NCI-H1694 (cell line): ENCODE results near the gene SIRT7.

Experiments
- DNase-seq: peaks from one replicate; lab custom pipeline; 2025; lab: John Stamatoyannopoulos, UW

The SIRT7 gene

DNA sequence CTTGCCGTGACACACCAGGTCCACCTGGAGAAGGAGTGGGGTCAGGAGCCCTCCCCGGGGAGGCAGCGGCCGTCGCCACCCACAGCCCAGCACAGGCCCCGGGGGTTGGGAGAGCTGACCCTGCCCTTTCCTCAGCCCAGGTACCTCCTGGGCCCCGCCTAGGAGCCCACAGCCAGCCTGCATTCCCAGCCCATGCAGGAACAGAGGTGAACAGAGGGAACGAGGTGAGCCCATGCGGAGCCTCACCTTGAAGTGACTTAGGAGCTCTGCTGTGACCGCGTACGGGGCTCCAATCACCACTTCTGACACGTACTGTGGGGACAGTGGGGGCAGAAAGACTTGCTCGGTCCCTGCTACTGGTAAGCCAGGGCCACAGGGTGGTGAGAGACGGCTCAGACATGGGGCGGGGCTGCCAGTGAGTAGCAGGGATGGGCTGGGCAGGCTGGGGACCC, 12.5 kb downstream of the SIRT7 start:
- DNase-seq, result no peak

GRCh38 chr17:81904600-81905423, 13.2 kb downstream of the SIRT7 start:
- no peak for DNase-seq

- DNase-seq, result no peak
Measured at GRCh38 chr17:81903896-81904599, 13.9 kb downstream of the SIRT7 start.

GRCh38 chr17:81903415-81903831, 14.6 kb downstream of the SIRT7 start:
- DNase-seq, result no peak

DNA sequence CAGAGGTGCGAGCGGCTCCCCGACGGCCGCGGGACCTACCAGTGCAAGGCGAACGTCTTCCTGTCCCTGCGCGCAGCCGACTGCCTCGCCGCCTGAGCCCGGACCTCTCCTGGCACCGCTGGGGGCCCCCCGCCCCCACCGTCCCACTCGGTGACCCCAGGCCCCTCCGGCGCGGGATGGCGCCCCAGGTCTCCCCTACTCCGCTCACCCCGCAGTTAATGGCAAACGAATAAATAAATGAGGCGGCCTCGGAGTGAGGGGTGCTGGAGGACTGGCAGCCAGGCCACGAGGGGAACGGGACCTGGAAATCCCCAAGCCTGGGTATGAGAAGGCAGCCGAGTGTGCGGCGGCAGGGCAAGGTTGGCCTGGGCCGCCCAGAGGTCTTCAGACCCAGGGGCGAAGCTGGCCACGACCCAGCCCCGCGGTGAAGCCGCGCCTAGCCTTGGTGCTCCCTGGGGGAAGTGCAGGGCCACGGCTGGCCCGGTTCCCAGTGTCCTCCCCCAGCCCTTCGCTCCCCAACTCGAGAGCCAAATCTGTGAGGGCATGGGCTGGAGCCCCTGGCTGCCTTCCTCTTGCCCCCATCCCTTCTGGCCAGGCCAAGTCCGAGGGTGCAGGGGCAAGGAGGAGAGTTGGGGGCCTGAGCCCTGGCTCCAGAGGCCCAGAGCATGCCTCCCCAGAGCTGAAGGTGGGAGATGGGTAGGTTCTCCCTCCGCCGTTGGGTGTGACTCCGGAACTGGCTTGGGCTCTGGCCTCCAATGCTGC, 15.1 kb downstream of the SIRT7 start:
- no peak for DNase-seq

GRCh38 chr17:81902023-81902652, 15.8 kb downstream of the SIRT7 start, which contains the start of gene NPB:
TSS of gene NPB (plus strand) at chr17:81902238. CDS start at chr17:81902278, 40 bp downstream.
- no peak for DNase-seq

DNA sequence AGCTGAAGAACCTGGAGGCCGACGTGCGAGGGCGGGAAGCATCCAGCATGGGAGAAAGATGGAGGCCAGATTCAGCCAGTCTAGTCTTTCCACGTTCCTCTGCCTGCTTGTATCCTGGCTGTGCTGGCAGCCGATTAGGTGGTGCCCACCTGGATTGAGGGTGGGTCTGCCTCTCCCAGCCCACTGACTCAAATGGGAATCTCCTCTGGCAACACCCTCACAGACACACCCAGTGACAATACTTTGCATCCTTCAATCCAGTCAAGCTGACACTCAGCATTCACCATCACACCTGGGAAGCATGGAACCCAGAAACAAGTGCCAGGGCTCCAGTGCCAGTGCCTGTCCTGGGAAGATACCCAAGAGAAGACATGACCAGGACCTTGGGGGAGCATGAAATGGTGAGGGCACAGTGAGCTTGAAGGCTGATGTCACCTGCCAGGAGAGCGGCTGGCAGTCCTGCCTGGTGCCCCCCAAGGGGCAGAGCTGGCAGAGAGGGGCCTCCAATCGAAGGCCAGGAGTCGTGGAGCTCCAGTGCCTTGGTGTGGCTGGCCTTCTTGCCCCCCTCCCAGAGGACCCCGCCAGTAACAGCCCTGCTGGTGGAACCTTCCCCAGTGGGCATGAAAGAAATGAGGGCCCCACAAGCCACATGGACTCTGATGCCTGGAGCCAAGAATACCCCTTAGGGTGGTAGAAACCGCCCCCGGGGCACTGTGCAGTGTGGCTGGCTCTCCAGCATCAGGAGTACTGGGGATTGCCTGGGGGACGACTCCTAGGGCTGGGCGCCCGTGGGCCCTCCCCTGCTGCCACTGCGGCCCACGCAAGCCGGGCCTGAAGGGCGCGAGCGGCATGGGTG, 16.6 kb downstream of the SIRT7 start:
- DNase-seq, result no peak

- DNase-seq, result no peak
Measured at GRCh38 chr17:81900181-81900820, 17.7 kb downstream of the SIRT7 start.

- DNase-seq, result no peak
Measured at GRCh38 chr17:81899514-81900166, 18.3 kb downstream of the SIRT7 start.

- no peak for DNase-seq
Measured at GRCh38 chr17:81898885-81899284, 19.1 kb downstream of the SIRT7 start.

GRCh38 chr17:81898029-81898866, 19.7 kb downstream of the SIRT7 start:
- DNase-seq, result no peak

GRCh38 chr17:81895400-81895799, 22.6 kb downstream of the SIRT7 start:
- no peak for DNase-seq

- no peak for DNase-seq
Measured at GRCh38 chr17:81891303-81891552, 26.7 kb downstream of the SIRT7 start.

DNA sequence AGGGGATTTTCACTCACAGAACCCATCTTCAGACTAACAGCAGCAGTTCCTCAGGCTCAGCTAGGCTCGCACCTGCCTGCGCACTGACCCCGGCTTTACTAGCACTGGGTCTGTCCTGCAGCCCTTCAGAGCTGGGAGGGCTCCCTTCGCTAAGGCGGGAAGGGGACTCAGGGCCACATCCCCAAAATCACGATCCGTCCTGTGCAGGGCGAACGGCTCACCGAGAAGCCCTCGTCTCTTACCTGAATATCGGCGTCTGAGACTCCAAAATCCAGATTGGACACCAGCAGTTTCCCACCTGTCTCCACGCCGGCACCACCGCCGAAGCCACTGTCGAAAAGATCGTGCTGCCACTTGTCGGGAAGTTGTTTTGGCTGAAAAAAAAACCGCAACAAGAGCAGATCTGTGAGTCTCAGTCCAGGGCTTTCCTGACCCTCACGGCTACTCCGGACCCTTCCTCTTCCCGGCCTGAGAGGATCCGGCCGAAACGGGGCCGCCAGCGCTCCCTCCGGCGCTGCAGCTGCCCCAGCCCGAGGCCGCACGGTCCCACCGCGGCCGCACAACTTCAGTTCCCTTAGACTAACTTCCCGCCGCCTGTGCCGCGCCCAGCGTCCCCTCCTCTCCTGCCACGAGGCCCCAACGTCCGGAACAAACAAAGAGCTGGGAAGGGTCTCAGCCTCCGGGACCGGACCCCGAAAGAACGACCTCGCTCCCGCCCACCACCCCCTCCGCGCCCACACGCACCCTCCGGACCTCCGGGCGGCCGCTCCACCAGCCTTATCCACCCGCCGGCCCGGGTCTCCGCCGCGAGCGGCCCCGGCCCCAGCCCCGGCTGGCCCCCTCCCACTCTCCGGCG, 27.3 kb downstream of the SIRT7 start:
- no peak for DNase-seq

DNA sequence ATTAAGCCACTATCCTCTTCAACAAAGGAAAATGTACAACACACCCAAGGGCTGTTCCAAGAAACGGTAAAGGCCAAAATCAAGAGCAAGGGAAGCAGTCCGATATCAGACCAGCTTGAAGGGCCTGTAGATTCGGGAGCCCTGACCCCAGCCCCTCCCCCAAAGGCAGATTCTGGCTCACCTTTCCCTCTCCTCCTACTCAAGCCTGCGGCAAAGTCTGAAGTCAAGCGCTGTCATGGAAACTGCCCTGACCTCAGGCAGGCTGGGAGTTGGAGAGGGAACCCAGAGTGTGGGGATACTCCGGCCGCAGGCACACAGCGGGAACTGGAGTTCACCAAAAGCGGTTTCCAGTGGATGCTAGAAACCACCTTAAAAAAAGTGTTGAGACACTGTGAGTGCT, 28.4 kb downstream of the SIRT7 start:
- no peak for DNase-seq

GRCh38 chr17:81888988-81889595, 28.9 kb downstream of the SIRT7 start:
- DNase-seq, result no peak

GRCh38 chr17:81888105-81888987, 29.6 kb downstream of the SIRT7 start:
- DNase-seq, result no peak
